HG03103 (cell line): Measurements from ENCODE around the gene AUH.
A peak's percentile ranks its signal among the peaks of the same experiment; 100 is the strongest.

Experiments
- ATAC-seq: cut with Tn5 transposase; IDR thresholded peaks from one replicate; pipeline ENCODE4 v1.9.1; 2021; ENCODE audit warnings: low read depth; ENCODE audit not compliant: unreplicated experiment

The AUH gene

DNA sequence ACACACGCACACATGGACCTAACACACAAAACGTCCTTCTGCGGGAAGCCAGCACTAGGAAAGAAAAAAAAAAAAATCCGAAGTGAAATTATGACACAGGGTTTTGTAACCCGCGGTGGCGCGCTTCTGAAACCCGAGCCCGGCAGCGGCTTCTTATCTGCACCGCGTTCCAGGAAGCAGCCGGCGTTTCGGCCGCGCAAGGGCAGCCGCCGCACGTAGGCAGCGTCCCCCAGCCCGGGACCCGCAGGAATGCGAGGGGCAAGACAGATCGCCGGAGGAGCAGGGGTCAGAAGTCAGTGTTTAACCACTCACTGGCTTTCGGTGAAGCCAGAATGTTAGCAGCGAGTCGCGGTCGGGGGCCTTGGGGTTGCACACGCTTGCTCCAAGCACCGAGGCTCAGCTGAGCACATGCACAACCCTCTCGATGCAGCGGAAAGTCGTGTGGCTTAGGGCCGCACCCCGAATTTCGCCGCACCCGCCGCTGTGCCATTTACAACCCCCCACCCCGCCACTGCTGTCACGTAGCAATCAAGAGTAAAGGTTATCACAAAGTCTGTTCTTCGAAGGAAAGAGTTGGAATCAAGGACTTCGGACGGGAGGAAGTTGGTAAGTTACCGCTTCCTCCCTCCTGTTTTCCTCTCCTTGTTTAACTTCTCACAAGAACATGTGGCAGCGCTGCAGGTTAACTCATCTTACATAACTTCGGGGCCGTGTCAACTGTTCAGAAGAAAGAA lies 167.9 kb downstream of the AUH start:
- peak; percentile 55 for ATAC-seq

DNA sequence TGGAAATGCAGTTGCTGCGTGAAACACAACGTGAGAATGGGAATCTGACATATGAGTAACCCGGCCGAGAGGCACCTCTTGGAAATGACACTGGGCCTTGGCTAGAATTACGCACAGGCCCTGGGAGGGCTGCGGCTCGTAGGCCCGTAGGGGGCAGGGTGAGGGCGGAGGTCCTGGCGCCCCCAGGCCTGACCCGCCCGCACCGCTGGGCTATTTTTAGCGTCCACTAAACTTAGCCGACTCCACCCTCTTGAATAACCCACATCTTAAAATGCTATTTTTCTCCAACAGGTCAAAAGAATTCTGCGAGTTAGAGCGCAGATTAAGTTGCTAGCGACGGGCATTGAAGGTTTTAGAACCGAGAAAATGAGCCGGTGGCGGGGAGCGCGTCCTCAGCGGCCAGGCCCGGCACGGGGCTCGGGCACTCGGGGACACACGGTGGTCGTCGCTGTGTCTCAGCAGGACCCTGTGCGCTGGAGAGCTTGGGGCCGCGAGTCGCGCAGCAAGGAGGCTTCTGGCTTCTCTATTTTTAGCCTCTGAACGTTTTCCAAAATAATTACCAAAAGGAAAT lies 168.5 kb downstream of the AUH start:
- ATAC-seq = no peak

DNA sequence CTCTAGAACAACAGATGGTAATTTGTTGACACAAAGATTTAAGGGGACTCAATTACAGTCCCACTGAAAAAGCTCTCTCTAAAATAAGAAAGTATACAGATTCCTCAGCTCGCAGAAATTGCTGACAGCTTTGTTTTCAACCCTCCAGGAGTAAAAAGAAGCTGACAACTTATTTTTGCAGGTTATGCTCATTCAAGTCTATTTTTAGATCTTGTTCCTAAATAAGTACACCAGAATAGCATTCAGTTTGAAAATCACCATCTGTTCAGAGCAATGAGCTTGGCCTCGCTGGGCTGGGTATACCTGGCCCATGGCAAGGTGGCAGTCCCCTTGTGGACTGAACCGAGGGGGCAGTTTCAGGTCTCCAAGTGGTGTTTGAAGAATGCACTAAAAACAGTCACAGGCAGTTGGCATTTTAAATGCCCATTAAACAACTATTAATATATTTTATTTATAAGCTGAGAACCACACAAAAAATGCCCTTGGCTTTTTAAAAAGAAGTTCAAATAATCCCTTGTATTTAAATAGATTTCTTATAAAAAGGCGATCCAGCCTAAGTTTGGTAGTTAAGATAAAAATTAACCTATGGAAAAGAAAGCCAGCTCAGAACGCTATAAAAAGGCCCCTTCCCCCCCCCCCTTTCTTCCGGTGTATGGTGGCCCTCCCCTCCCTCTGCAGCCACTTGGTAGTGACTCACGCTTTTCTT lies 169.2 kb downstream of the AUH start:
- no peak for ATAC-seq

DNA sequence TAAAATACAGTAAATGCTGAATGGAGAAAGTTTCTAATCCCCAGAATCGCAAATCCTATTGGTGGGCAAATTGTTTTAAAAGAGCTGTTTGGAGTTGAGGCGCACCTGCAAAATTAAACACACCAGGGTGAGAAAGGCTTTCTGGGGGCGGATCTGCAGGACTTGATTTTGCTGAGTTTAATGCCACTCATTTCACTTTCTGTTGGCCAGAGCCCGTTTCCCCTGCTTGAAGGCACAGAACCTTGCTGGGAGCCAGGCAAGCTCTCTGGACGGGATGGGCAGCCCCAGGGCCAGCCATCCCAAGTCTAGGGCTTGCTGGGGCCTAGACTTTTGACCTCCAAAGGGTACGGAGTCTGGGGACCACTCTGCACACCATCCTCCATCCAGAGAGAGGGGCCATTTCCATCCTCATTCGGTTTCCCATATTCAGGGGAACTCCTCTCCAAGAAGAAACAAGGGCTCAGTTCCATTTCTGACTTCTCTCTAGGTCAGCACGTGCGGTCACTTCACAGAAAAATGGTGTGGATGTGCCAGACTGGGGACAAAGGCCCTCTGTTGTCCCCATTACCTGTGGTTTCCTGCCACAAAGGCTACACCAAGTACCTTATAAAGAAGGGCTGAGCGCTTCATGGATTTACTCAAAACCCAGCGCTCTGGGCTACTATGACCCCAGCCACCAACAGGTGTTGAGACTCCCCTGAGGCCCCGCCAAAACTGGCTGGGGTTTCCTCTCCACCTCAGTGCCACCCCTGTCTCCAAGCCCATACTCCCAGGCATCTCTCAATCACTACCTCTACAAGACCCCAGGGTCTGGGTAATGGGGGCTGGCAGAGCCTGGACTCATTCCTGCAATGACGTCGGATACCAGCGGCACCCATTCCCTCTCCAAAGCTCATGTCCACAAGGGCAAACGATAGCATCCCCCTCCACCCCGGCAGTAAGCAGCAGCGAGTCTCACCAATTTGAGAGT lies 170.0 kb downstream of the AUH start:
- ATAC-seq = no peak

DNA sequence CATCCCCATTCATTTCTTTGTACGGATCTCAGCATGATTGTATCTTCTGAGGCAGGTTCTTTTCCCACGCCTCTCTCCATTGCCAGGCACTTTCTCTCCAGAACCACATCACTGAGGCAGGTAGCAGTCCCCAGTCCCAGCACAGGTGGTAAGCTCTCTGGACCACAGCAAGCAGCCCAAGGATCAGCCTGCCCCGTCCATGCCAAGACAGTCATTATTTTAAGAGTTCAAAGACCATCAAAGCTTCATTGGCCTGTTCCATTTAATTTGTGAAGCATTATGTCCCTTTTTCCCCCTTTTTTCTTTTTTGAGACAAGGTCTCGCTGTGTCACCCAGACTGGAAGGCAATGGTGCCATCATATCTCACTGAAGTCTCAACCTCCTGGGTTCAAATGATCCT lies 171.7 kb downstream of the AUH start:
- ATAC-seq = no peak

DNA sequence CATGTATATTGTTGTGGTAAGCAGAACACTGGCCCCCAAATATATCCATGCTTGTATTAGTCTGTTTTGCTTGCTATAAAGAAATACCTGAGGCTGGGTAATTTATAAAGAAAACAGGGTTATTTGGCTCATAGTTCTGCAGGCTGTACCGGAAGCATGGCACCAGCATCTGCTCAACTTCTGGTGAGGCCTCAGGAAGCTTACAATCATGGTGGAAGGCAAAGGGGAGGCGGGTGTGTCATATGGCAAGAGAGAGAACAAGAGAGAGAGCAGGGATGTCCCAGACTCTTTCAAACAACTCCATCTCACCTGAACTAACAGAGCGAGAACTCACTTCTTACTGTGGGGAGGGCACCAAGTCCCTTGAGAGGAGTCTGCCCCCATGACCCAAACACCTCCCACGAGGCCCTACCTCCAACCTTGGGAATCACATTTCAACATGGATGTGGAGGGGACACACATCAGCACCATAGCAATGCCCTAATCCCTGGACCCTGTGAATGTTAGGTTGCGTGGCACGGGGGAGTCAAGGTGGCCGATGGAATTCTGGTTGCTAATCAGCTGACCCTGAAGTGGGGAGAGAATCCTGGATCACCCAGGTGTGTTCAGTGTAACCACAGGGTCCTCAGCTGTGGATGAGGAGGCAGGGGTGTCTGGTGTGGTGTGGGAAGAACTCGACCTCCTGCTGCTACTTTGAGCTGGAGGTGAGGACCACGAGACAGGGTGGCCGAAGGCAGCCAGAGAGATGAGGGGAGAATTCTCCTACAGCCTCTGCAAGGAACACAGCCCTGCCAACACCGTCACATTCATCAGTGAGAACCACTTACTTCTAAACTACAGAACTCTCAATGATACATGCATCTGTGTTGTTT lies 172.8 kb downstream of the AUH start:
- no peak for ATAC-seq

DNA sequence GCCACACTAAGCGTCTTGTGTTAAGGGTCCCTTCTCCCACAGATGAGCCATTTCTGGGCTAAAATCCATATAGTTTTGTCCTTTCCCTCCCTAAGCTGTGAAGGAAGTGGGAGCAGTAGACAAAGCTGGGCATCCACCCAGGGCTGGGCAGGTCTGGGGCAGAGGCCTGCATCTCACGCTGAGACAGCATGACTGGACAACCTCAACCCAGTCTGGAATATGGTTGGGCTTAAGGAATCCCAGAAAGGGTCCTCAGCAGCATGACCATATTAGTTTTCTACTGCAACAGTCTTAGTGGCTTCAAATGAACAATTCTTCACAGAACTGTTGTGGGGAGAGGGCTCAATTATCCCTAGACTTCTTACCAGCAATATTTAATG lies 173.8 kb downstream of the AUH start:
- ATAC-seq = no peak

DNA sequence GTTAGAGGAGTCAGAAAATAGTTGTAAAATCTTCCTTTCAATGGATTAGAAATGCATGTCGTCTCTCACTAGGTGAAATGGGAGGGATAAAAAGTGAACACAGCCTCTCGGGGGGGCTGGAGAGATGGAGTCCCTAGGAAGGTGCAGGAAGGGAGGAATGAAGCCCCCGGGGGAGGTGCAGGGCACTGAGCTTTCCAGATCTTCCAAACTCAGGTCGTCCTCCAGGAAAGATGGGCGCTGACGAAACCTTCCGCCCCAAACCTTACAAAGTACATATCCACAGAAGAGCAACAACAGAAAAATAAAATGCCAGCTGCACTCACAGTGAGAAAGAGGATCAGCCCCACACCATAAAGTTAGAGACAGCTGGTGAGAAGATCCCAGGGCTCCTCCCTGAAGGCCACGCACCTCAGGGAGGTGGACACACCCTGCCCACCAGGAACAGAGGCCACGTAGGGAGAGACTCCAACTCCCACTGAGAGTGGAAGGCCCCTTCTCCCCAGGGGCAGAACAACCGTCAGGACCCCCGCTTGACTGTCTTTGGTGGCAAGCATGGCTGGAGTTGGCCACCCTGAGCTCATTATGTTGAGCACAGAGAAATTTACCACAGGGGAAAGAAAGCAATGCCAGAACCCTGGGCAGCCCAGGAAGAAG lies 174.3 kb downstream of the AUH start:
- no peak for ATAC-seq

DNA sequence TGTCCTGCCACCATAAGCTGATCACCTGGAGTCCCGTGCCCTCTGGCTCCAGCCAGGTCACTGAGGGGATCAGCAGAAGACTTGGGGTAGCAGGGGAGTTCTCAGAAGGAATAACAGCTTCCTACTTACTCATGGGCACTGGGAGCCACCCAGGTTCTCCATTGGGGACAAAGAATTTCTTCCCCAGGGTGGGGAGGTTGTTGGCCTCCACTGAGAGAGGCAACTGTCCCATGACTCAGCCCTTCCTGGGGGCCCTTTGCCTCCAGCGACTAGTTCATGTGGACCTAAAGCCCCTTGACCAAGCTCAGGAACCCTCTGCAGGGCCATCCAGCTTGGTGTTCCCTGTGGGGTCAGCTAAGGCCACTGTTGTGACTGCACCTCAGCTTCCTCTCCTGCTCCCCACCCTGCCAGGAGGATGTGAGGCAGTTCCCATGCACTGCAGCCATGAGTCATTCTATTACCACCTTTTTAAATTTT lies 175.0 kb downstream of the AUH start:
- ATAC-seq = no peak

DNA sequence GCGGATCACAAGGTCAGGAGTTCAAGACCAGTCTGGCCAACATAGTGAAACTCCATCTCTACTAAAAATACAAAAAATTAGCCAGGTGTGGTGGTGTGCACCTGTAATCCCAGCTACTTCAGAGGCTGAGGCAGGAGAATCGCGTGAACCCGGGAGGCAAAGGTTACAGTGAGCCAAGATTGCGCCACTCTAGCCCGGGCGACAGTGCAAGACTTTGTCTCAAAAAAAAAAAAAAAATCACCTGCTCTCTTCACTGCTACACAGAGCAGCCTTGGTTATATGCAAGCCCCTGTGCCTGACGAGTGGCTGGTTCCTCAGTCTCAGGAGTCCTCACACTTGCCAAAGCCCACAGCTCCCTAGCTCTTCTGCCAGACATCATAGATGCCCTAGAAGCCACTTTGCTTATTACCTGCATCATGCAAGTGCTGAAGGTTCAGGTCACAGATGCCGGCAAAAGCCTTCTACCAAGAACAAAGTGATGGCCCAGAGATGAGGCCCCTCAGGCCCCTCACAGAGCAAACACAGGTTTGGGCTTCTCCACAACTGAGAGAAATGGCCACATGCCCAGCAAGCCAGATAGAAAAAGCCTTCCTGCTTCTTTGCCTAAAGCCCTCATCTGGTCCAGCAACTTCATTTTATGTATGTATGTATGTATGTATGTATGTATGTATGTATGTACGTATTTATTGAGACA lies 176.4 kb downstream of the AUH start:
- ATAC-seq = no peak

DNA sequence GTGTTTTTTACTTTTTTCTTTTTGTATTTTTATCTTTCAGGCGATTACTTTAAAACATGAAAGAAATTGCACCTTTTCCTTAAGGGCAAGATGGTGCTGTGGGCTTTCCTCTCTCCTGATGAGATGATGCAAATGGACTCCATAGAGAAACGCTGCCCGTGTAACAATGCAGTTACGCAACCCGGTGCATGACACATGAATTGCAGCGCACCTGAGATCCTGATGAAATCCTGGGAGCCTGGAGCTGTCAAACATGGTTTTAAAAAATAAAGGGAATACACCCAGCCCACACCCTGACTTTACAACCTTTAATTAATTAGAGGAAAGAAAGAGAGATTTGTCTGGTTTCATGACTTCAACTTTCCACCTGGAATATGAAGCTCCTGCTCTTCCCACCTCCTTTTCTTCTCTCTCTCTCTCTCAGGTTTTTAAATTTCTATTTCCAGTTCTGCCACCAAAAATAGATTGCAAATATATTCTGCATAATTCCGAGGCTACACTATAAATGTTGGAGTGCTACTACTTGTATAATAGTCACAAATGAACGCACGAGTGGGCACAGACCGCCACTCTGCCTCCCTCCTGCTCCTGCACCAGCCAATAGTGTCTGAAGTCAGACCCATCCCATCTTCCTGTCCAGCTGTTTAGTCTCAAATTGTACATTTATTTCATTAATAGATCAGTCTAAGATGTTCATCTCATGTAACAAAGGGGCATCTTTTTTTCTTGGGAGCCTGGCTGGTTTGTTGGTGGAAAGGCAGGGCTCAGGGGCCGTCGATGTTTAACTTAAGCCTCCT lies 179.1 kb downstream of the AUH start:
- ATAC-seq = no peak

DNA sequence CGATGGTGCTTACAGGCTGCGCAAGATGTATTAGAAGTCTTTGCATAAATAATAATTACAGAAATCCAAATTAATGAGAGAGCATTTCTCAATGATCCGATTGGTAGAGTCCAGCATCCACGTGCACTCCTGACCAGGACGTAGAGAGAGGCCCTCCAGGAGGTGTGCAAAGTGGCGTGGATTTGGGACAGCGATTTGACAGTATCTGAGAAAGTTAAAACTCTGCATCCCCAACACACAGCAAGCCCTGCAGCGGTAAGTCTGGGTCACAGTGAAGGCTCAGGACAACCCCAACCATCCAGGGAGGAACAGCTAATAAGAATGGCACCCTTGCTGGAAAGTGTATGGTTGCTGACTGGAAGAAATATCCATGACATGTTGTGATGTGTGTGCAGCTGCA lies 180.2 kb downstream of the AUH start:
- no peak for ATAC-seq

DNA sequence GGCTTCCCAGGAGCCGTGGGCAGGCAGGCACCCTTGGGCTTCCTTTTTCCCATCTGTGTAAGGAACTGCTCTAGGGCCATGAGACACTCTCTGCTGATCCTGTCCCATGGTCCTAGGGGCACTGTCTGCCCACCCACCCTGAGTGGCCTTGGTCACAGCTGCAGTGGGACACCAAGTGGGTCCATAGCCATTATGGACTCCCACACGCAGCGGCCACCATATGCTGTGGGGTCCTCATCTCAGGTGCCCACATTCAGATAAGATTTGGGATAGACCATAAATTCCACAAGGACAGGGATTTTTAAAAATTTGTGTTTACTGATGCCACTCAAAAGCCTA lies 180.8 kb downstream of the AUH start:
- ATAC-seq = no peak

DNA sequence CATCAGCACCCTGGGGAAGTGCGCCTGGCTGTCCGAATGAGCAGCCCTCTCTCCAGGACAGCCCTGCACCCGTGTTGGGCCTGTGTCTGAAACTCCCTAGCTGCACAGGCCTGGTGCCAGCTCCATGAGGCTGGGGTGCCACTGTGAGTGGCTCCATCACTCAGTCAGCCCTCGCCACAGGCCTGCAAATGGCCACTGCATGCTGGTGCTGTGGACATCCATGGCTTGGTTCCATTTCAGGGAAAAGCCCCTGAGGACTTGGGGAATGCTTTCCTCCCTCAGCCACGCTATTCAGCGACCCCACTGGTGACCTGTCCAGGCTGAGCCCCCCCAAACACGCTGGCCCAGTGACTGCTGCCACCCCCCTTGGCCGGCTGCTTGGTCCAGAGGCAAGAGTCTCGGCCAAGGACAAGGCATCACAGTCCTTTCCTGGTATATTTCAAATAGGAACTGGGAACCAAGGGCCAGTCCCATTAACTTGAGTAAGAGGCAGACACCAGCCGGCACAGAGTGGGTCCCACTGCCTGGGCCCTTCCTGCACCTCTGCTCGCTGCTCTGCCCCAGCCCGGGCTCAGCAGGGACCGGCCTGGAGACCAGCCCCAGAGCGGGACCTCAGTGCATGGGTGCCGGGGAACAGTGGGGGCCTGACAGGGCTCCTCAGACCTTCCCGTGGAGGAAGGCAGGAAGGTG lies 181.3 kb downstream of the AUH start:
- ATAC-seq = no peak

DNA sequence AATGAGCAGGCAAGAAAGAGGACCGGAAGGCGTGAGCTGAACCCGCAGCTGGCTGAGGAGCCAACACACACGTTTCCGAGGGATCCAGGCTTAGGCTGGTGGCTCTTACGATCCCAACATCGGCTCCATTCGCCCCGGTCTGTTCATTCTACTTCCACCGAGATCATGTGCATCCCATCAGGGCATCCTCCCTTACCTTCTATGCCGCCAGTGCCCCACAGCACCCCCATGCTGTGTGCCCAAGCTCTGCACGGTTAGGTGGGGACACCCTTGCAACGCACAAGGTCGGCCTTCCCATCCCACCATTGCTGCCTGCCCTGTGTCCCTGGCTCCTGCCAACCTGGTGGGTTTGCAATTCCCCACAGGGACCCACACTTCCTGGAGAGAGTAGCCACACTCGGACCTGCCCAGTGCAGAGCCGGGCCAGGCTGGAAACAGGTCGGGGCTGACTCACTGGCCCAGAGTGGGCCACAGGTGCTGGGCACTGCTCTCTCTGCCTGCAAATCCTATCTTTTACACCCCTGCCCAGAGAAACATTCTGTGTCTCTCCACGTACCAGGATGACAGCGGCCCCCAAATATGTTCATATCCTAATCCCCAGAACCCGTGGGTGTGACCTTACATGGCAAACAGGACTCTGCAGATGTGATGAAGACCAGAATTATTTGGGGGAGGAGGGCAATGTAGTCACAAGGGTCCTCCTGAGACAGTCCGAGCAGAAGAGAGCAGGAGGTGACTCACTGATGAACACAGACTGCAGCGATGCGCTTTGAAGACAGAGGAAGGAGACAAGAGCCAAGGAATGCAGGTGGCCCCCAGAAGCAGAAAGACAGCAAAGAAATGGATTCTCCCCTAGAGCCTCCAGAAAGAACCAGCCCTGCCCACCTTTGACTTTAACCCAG lies 182.2 kb downstream of the AUH start:
- ATAC-seq = no peak
